K562 (cell line): Measurements from ENCODE around the gene VPS16. TPM values are rescaled to one million over a fixed set of nuclear protein-coding genes. Genes with fewer than 3 reads are reported as not detected.

Experiments used
- ARID2 ChIP-seq: fragments of 450-650 bp; IDR thresholded peaks from 2 replicates; pipeline ENCODE4 v1.6.1; 2017; ENCODE audit warnings: antibody characterized with exemption, mild to moderate bottlenecking
- BRD9 ChIP-seq: fragments of 450-650 bp; IDR thresholded peaks from 2 replicates; pipeline ENCODE4 v1.6.1; 2018; ENCODE audit warnings: low read depth; ENCODE audit not compliant: partially characterized antibody
- E2F4 ChIP-seq: sonication (generic); formaldehyde crosslinking; IDR thresholded peaks from 2 replicates; pipeline ENCODE4 v1.8.0; 2022; ENCODE audit warnings: mild to moderate bottlenecking, low read depth, missing genetic modification reagents
- HDAC6 ChIP-seq: IDR thresholded peaks from 2 replicates; pipeline ENCODE4 v1.6.1; 2012; ENCODE audit warnings: low read depth, mild to moderate bottlenecking, control low read depth, inconsistent platforms, low read length, moderate library complexity
- JUN ChIP-seq, 2 experiments: sonication (generic) in 1 of 2; formaldehyde crosslinking in 1 of 2; IDR thresholded peaks; 2 replicates each; pipeline versions ENCODE4 v1.6.1 to v1.8.0; 2012 to 2022; ENCODE audit warnings: borderline replicate concordance in 2 of 2, mild to moderate bottlenecking in 2 of 2, improper control_type of control experiment in 1 of 2, low read depth in 1 of 2, low read length in 1 of 2, missing genetic modification reagents in 1 of 2
- JUND ChIP-seq, 2 experiments: IDR thresholded peaks; 2 replicates in 1 of 2; 3 replicates in 1 of 2; pipeline ENCODE4 v1.6.1; 2011; ENCODE audit warnings: borderline replicate concordance in 2 of 2, low read depth in 2 of 2, low read length in 2 of 2, improper control_type of control experiment in 1 of 2, missing biosample characterization in 1 of 2, missing genetic modification characterization in 1 of 2, missing genetic modification reagents in 1 of 2
- L3MBTL2 ChIP-seq: fragments of 450-650 bp; IDR thresholded peaks from 2 replicates; pipeline ENCODE4 v1.6.1; 2016; ENCODE audit warnings: mild to moderate bottlenecking, moderate library complexity
- MEF2A ChIP-seq: IDR thresholded peaks from 2 replicates; pipeline ENCODE4 v1.6.1; 2011; ENCODE audit warnings: low read depth, mild to moderate bottlenecking, low read length, moderate library complexity; ENCODE audit not compliant: control insufficient read depth
- MEIS2 ChIP-seq: fragments of 450-650 bp; IDR thresholded peaks from 2 replicates; pipeline ENCODE4 v1.6.1; 2014; ENCODE audit warnings: mild to moderate bottlenecking; ENCODE audit not compliant: partially characterized antibody
- NCOA1 ChIP-seq: fragments of 450-650 bp; IDR thresholded peaks from 2 replicates; pipeline ENCODE4 v1.6.1; 2016; ENCODE audit warnings: low read depth
- NR2C2 ChIP-seq, 2 experiments: fragments of 200-800 bp in 1 of 2; sonication (Bioruptor generic) in 1 of 2; sonication (generic) in 1 of 2; formaldehyde crosslinking in 1 of 2; IDR thresholded peaks; 2 replicates each; pipeline versions ENCODE4 v1.6.1 to v1.8.0; 2016 to 2022; ENCODE audit warnings: mild to moderate bottlenecking in 1 of 2, missing compliant biosample characterization in 1 of 2, missing genetic modification characterization in 1 of 2, missing genetic modification reagents in 1 of 2
- RBM22 ChIP-seq: fragments of 200-400 bp; formaldehyde crosslinking; IDR thresholded peaks from 2 replicates; pipeline ENCODE4 v1.6.1; 2018; ENCODE audit warnings: low read length, low read depth; ENCODE audit not compliant: poor library complexity, severe bottlenecking
- SOX6 ChIP-seq: fragments of 450-650 bp; IDR thresholded peaks from 2 replicates; pipeline ENCODE4 v1.6.1; 2014; ENCODE audit warnings: mild to moderate bottlenecking
- SP2 ChIP-seq: IDR thresholded peaks from 2 replicates; pipeline ENCODE4 v1.6.1; 2011; ENCODE audit warnings: mild to moderate bottlenecking, low read depth, low read length, moderate library complexity; ENCODE audit not compliant: poor library complexity, severe bottlenecking; ENCODE audit errors: extremely low read depth
- TBL1XR1 ChIP-seq, 2 experiments: IDR thresholded peaks; 2 replicates each; pipeline ENCODE4 v1.6.1; 2012; ENCODE audit warnings: improper control_type of control experiment in 2 of 2, low read length in 2 of 2, mild to moderate bottlenecking in 1 of 2
- ZFP1 ChIP-seq: fragments of 450-650 bp; formaldehyde crosslinking; IDR thresholded peaks from 2 replicates; pipeline ENCODE4 v1.4.0; 2020; ENCODE audit warnings: mild to moderate bottlenecking, mixed read lengths
- ZNF224 ChIP-seq: sonication (generic); formaldehyde crosslinking; IDR thresholded peaks from 2 replicates; pipeline ENCODE4 v1.8.0; 2022; ENCODE audit warnings: mild to moderate bottlenecking, missing genetic modification reagents
- polyA plus RNA-seq, 8 experiments: library from polyadenylated mRNA; depleted of rRNA in 4 of 8; stranded (reverse) in 5 of 8; unstranded in 3 of 8; fragments of >200 nt; fragmentation: Nextera tagmentation in 2 of 8; fragmentation: Illumina TruSeq in 1 of 8; extraction: Ambion mirVana in 2 of 8; extraction: Trizol in 1 of 8; gene quantifications; 2 replicates each; pipeline versions ENCODE4 v1.2.1 to v1.2.3, GENCODE V29; 2011 to 2014; ENCODE audit warnings: inconsistent platforms in 1 of 8, missing spikeins in 1 of 8
- total RNA-seq, 7 experiments: library from RNA; depleted of rRNA in 6 of 7; stranded (reverse); fragments of >200 nt in 6 of 7; fragmentation: Illumina TruSeq in 2 of 7; extraction: Trizol in 2 of 7; gene quantifications; 2 replicates each; pipeline versions ENCODE4 v1.2.1 to v1.2.3, GENCODE V29; 2011 to 2021; ENCODE audit warnings: low replicate concordance in 1 of 7
- TF ChIP-seq, protein P1 (sequence below), 2 experiments: fragments of 450-650 bp in 1 of 2; sonication (generic) in 1 of 2; formaldehyde crosslinking in 1 of 2; IDR thresholded peaks in 1 of 2; conservative IDR thresholded peaks in 1 of 2; 2 replicates each; pipeline versions ENCODE4 v1.6.1 to v1.8.1; 2016 to 2023; ENCODE audit warnings: mild to moderate bottlenecking in 2 of 2, moderate library complexity in 2 of 2, inconsistent platforms in 1 of 2, missing genetic modification reagents in 1 of 2

The VPS16 gene
- total and polyA plus RNA-seq, 9 of the 15 experiments (the other 6 are each of a cell fraction or from before 2014, with no cell fraction given): 6.8 to 24.7 (median 14.0) TPM

- TF ChIP-seq BRD9 (no peak), JUN (IDR thresholded peaks at IDR 0.05; ENCODE audit: borderline replicate concordance, low read depth, low read length) (peak; percentile 43; the same call in 1 of the 2 replicates), JUN (CRISPR knock-in tag; IDR thresholded peaks at IDR 0.05; ENCODE audit: borderline replicate concordance) (no peak), ZNF224 (CRISPR knock-in tag) (no peak), E2F4 (no peak), L3MBTL2 (peak; percentile 49; the same call in 1 of the 2 replicates), SP2 (no peak), ZFP1 (no peak), RBM22 (no peak), HDAC6 (no peak), SOX6 (peak; percentile 64; the same call in 1 of the 2 replicates), TBL1XR1 (IDR thresholded peaks at IDR 0.05; ENCODE audit: low read length in 2 of 2) (no peak), JUND (IDR thresholded peaks at IDR 0.05; ENCODE audit: borderline replicate concordance, low read depth, low read length) (peak; percentile 80), JUND (tag; IDR thresholded peaks at IDR 0.05; ENCODE audit: borderline replicate concordance, low read depth, low read length) (peak; percentile 72; the same call in 1 of the 3 replicates), NR2C2 (CRISPR knock-in tag; IDR thresholded peaks at IDR 0.05) (no peak), NR2C2 (tag; IDR thresholded peaks at IDR 0.05) (no peak), NCOA1 (no peak), MEIS2 (peak; percentile 44), ARID2 (no peak), MEF2A (no peak)
- TF ChIP-seq, protein P1, sequence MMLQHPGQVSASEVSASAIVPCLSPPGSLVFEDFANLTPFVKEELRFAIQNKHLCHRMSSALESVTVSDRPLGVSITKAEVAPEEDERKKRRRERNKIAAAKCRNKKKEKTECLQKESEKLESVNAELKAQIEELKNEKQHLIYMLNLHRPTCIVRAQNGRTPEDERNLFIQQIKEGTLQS (IDR thresholded peaks at IDR 0.05): peak; percentile 61; the same call in 1 of the 2 replicates
- TF ChIP-seq, protein P1 (CRISPR knock-in tag; conservative IDR thresholded peaks at IDR 0.05): no peak
Observed at GRCh38 chr20:2890742-2891141, 50.2 kb downstream of the VPS16 start (continued).
